H1 (cell line): ENCODE data around the gene MITF. TPM values are rescaled to one million over a fixed set of nuclear protein-coding genes. Genes with fewer than 3 reads are reported as not detected.

Experiments
- CTCF ChIA-PET: fragments of 300-600 bp; sonication (Branson Sonifier 250); formaldehyde crosslinking; loops from one replicate; lab custom pipeline; 2021; ENCODE audit not compliant: partially characterized antibody; lab: Charles Lee
- POLR2A ChIA-PET: fragments of 300-600 bp; sonication (Branson Sonifier 250); formaldehyde crosslinking; loops from one replicate; lab custom pipeline; 2021; ENCODE audit warnings: inconsistent platforms; ENCODE audit not compliant: partially characterized antibody; lab: Charles Lee
- DNase-seq, 2 experiments: peaks; one replicate each; pipeline versions ENCODE4 v3.0.0 to v3.0.0-alpha.2; 2010 to 2022; ENCODE audit warnings: low spot score in 2 of 2, low read depth in 1 of 2, mixed read lengths in 1 of 2
- FAIRE-seq: peaks from 2 replicates; lab custom pipeline; 2011; peaks lifted over from hg19 to GRCh38; lab: Jason Lieb, UNC
- H2AFZ ChIP-seq: 2 replicates; pipeline ENCODE4 v1.8.1; 2012; ENCODE audit warnings: low read length, inconsistent platforms
- H2AK5ac ChIP-seq: 2 replicates; pipeline ENCODE4 v1.6.1; 2013; ENCODE audit warnings: low read depth, low read length
- H2BK120ac ChIP-seq: replicated peaks from 2 replicates; pipeline ENCODE3; 2013; ENCODE audit warnings: low read depth, low read length, inconsistent platforms
- H2BK12ac ChIP-seq: 2 replicates; pipeline ENCODE4 v1.6.1; 2013; ENCODE audit warnings: low read depth, low read length
- H2BK15ac ChIP-seq: 2 replicates; pipeline ENCODE4 v1.6.1; 2013; ENCODE audit warnings: low read length
- H2BK20ac ChIP-seq: 2 replicates; pipeline ENCODE4 v1.6.1; 2013; ENCODE audit warnings: low read length
- H2BK5ac ChIP-seq: 2 replicates; pipeline ENCODE4 v1.6.1; 2013; ENCODE audit warnings: low read depth, low read length
- H3K14ac ChIP-seq: 2 replicates; pipeline ENCODE4 v1.6.1; 2013; ENCODE audit warnings: inconsistent platforms; ENCODE audit not compliant: insufficient read length
- H3K18ac ChIP-seq: 2 replicates; pipeline ENCODE4 v1.6.1; 2013; ENCODE audit warnings: low read length; ENCODE audit errors: extremely low read depth
- H3K23ac ChIP-seq: 2 replicates; pipeline ENCODE4 v1.6.1; 2013; ENCODE audit warnings: inconsistent platforms; ENCODE audit not compliant: insufficient read length
- H3K23me2 ChIP-seq: 2 replicates; pipeline ENCODE4 v1.6.1; 2013; ENCODE audit warnings: low read depth, low read length
- H3K27ac ChIP-seq: 2 replicates; pipeline ENCODE4 v1.6.1; 2011; ENCODE audit warnings: low read depth, low read length, inconsistent platforms
- H3K27me3 ChIP-seq, 4 experiments: replicated peaks in 1 of 4; 1 replicate in 1 of 4; 2 replicates in 3 of 4; pipeline versions ENCODE4 v1.6.1 to v1.8.1; 2011 to 2013; ENCODE audit warnings: low read length in 3 of 4, mild to moderate bottlenecking in 3 of 4, inconsistent platforms in 2 of 4, mixed read lengths in 2 of 4, moderate library complexity in 1 of 4; ENCODE audit not compliant: control insufficient read depth in 3 of 4, insufficient read depth in 3 of 4; ENCODE audit errors: extremely low read depth in 1 of 4
- H3K36me3 ChIP-seq, 4 experiments: 2 replicates each; pipeline versions ENCODE4 v1.6.1 to v1.8.1; 2011 to 2013; ENCODE audit warnings: mild to moderate bottlenecking in 4 of 4, low read length in 3 of 4, moderate library complexity in 2 of 4, control low read depth in 1 of 4, inconsistent platforms in 1 of 4; ENCODE audit not compliant: insufficient read depth in 4 of 4, control insufficient read depth in 2 of 4
- H3K4ac ChIP-seq: replicated peaks from 2 replicates; pipeline ENCODE3; 2013; ENCODE audit warnings: low read length, low read depth, mixed read lengths, inconsistent platforms; ENCODE audit not compliant: insufficient read length
- H3K4me1 ChIP-seq, 4 experiments: replicated peaks in 1 of 4; 1 replicate in 1 of 4; 2 replicates in 3 of 4; pipeline versions ENCODE4 v1.6.1 to v1.8.1; 2011 to 2013; ENCODE audit warnings: low read length in 3 of 4, inconsistent platforms in 2 of 4, mixed read lengths in 1 of 4; ENCODE audit not compliant: insufficient read depth in 4 of 4, control insufficient read depth in 3 of 4
- H3K4me2 ChIP-seq, 2 experiments: 2 replicates each; pipeline versions ENCODE4 v1.6.1 to v1.8.1; 2011 to 2013; ENCODE audit warnings: low read depth in 2 of 2, low read length in 2 of 2, control low read depth in 1 of 2, inconsistent platforms in 1 of 2, mild to moderate bottlenecking in 1 of 2; ENCODE audit not compliant: insufficient read depth in 1 of 2
- H3K4me3 ChIP-seq, 4 experiments: fragments of 200-600, 300-600 bp in 1 of 4; sonication (generic), shearing (Covaris generic), sonication (Bioruptor Twin) in 1 of 4; 2 replicates each; pipeline versions ENCODE4 v1.5.1 to v1.8.1; 2011 to 2016; ENCODE audit warnings: low read length in 4 of 4, low read depth in 3 of 4, control low read depth in 2 of 4, inconsistent platforms in 2 of 4, mild to moderate bottlenecking in 2 of 4, mixed read lengths in 1 of 4, moderate library complexity in 1 of 4; ENCODE audit not compliant: insufficient read depth in 2 of 4; ENCODE audit errors: extremely low read depth in 1 of 4
- H3K56ac ChIP-seq: replicated peaks from 2 replicates; pipeline ENCODE3; 2013; ENCODE audit warnings: low read depth, mild to moderate bottlenecking, mixed read lengths, low read length, inconsistent platforms; ENCODE audit not compliant: insufficient read length
- H3K79me1 ChIP-seq: 2 replicates; pipeline ENCODE4 v1.6.1; 2013; ENCODE audit warnings: low read depth, low read length, control low read depth
- H3K79me2 ChIP-seq, 2 experiments: 2 replicates each; pipeline versions ENCODE4 v1.6.1 to v1.8.1; 2012 to 2013; ENCODE audit warnings: low read length in 2 of 2, mild to moderate bottlenecking in 2 of 2, inconsistent platforms in 1 of 2; ENCODE audit not compliant: insufficient read depth in 2 of 2, control insufficient read depth in 1 of 2
- H3K9ac ChIP-seq, 4 experiments: replicated peaks in 1 of 4; 1 replicate in 1 of 4; 2 replicates in 3 of 4; pipeline versions ENCODE4 v1.6.1 to v1.8.1; 2011 to 2013; ENCODE audit warnings: low read depth in 3 of 4, low read length in 3 of 4, control low read depth in 2 of 4, mild to moderate bottlenecking in 2 of 4, moderate library complexity in 2 of 4, inconsistent platforms in 1 of 4; ENCODE audit errors: extremely low read depth in 1 of 4
- H3K9me3 ChIP-seq, 2 experiments: 2 replicates each; pipeline versions ENCODE4 v1.6.1 to v1.8.1; 2012 to 2013; ENCODE audit warnings: mild to moderate bottlenecking in 2 of 2, moderate library complexity in 2 of 2, control low read depth in 1 of 2, inconsistent platforms in 1 of 2, low read depth in 1 of 2, low read length in 1 of 2, mixed read lengths in 1 of 2; ENCODE audit not compliant: insufficient read depth in 2 of 2
- H4K20me1 ChIP-seq, 2 experiments: replicated peaks in 1 of 2; 2 replicates each; pipeline versions ENCODE3 to v1.8.1; 2011 to 2013; ENCODE audit warnings: inconsistent platforms in 2 of 2, low read length in 2 of 2, mild to moderate bottlenecking in 1 of 2; ENCODE audit not compliant: insufficient read depth in 2 of 2, control insufficient read depth in 1 of 2
- H4K5ac ChIP-seq: 2 replicates; pipeline ENCODE4 v1.6.1; 2013; ENCODE audit warnings: low read length, low read depth, mixed read lengths, inconsistent platforms; ENCODE audit not compliant: insufficient read length
- H4K8ac ChIP-seq: 2 replicates; pipeline ENCODE4 v1.8.0; 2013; ENCODE audit warnings: mild to moderate bottlenecking, moderate library complexity, low read length, inconsistent platforms; ENCODE audit not compliant: insufficient read depth; ENCODE audit errors: extremely low read depth
- H4K91ac ChIP-seq: replicated peaks from 2 replicates; pipeline ENCODE3; 2013; ENCODE audit warnings: low read length, mixed read lengths, inconsistent platforms; ENCODE audit not compliant: insufficient read length
- EP300 ChIP-seq, 2 experiments: IDR thresholded peaks; 1 replicate in 1 of 2; 2 replicates in 1 of 2; pipeline ENCODE4 v1.6.1; 2011 to 2012; ENCODE audit warnings: low read depth in 2 of 2, low read length in 2 of 2, mild to moderate bottlenecking in 2 of 2, borderline replicate concordance in 1 of 2, inconsistent platforms in 1 of 2, moderate library complexity in 1 of 2
- SIRT6 ChIP-seq: IDR thresholded peaks from one replicate; pipeline ENCODE4 v1.7.1; 2012; ENCODE audit warnings: low read length, inconsistent platforms
- WGBS, 2 experiments: shearing (Covaris generic) in 1 of 2; methylation state at CpG; one replicate each; pipeline versions ENCODE4 v1.1.6 to v1.1.7; 2013 to 2015; ENCODE audit warnings: low lambda C conversion rate in 2 of 2, mixed read lengths in 2 of 2, inconsistent platforms in 1 of 2, low coverage in 1 of 2, missing lambda C conversion rate in 1 of 2; ENCODE audit not compliant: insufficient replicate concordance in 2 of 2, insufficient coverage in 1 of 2, insufficient read length in 1 of 2; ENCODE audit errors: extremely low coverage in 1 of 2, missing lambda C conversion rate in 1 of 2; 5-methylcytosine and 5-hydroxymethylcytosine counted together
- polyA plus RNA-seq, 7 experiments: library from polyadenylated mRNA; depleted of rRNA in 3 of 7; stranded (reverse) in 5 of 7; unstranded in 2 of 7; fragments of >200 nt in 5 of 7; fragments of 200-250 nt in 2 of 7; gene quantifications; 1 replicate in 5 of 7; 2 replicates in 1 of 7; 4 replicates in 1 of 7; pipeline versions ENCODE4 v1.2.1 to v1.2.3, GENCODE V29; 2011 to 2013; ENCODE audit warnings: missing spikeins in 2 of 7, mixed read lengths in 2 of 7
- total RNA-seq: library from RNA; stranded (reverse); fragmentation: NEBNext Ultra II Directional; extraction: Animal tissue kit (Norgen Biotek cat#: 25700); gene quantifications from 2 replicates; pipeline ENCODE4 v1.2.1, GENCODE V29; 2021

MITF gene
- total and polyA plus RNA-seq, 2 of the 8 experiments (the other 6 are each of a cell fraction or from before 2014, with no cell fraction given), result 0.53 to 1.4 TPM

- Histone ChIP-seq H2AFZ (no peak overlapping the region), H3K4ac (no peak overlapping the region), H3K9me3 (no peaks in the 10 kb centered on the region), H2AK5ac (no peak overlapping the region), H3K27me3 (peaks cover 0 to 1% (median 0%) of the 10 kb centered on the region in 4 experiments; a peak in 1 of 7 replicates), H3K14ac (no peak overlapping the region), H3K23me2 (peaks cover 2% of the 10 kb centered on the region; the same call in 1 of the 2 replicates), H3K18ac (no peak overlapping the region), H3K9ac (no peak overlapping the region), H2BK12ac (no peak overlapping the region), H3K4me3 (no peak overlapping the region), H3K56ac (no peak overlapping the region), H3K4me1 (no peaks in the 10 kb centered on the region), H4K91ac (no peak overlapping the region), H2BK120ac (no peak overlapping the region), H2BK5ac (no peak overlapping the region)
- WGBS, 2 experiments, result 92% methylated on average over 1 of the region's 1 CpG; no CpG with 5 or more reads in 1 of the 2 experiments
- no peak for DNase-seq
- TF ChIP-seq EP300 (IDR thresholded peaks at IDR 0.05; ENCODE audit: borderline replicate concordance in 1 of 2, low read depth in 2 of 2, low read length in 2 of 2) (no peak), SIRT6 (no peak)
- TF ChIP-seq, all 59 proteins: peak for 0
- H3K27ac ChIP-seq, result no peak overlapping the region
- no peak overlapping the region for H3K4me2 ChIP-seq
- ChIA-PET CTCF (no interaction called here), POLR2A (no interaction called here)
- no peak overlapping the region for H2BK15ac ChIP-seq
- H3K79me1 ChIP-seq, result no peaks in the 10 kb centered on the region
- FAIRE-seq, result no peak
- no peaks in the 10 kb centered on the region for H3K79me2 ChIP-seq
- H4K5ac ChIP-seq, result no peak overlapping the region
- H2BK20ac ChIP-seq, result no peak overlapping the region
- no peak overlapping the region for H3K23ac ChIP-seq
- H4K8ac ChIP-seq, result no peak overlapping the region
- H3K36me3 ChIP-seq, result no peaks in the 10 kb centered on the region
- H4K20me1 ChIP-seq, result no peaks in the 10 kb centered on the region
These were observed 68.4 kb downstream of the MITF start for GRCh38 chr3:69807674-69808073.
